Retina (tissue), 1 donor: Measurements from ENCODE around the gene AEN.
A peak's percentile ranks its signal among the peaks of the same experiment; 100 is the strongest.

Experiments used
- DNase-seq: peaks from one replicate; pipeline ENCODE4 v3.0.0-alpha.2; 2016

Gene AEN

GRCh38 chr15:88620995-88621772 lies at the start of gene AEN:
TSS of gene AEN (plus strand) at chr15:88621340. CDS start at chr15:88626210, 4,870 bp downstream.
- DNase-seq = peak; percentile 96

GRCh38 chr15:88571852-88572259 lies 49.3 kb upstream of the AEN start:
- no peak for DNase-seq

- DNase-seq = no peak
Observed at GRCh38 chr15:88574077-88574476, 47.1 kb upstream of the AEN start.

GRCh38 chr15:88574655-88575054 lies 46.5 kb upstream of the AEN start:
- DNase-seq = peak; percentile 77

GRCh38 chr15:88579322-88579721 lies 41.8 kb upstream of the AEN start:
- DNase-seq = no peak

GRCh38 chr15:88580532-88580931 lies 40.6 kb upstream of the AEN start:
- no peak for DNase-seq

- DNase-seq = no peak
Observed at GRCh38 chr15:88586401-88587162, 34.6 kb upstream of the AEN start.

GRCh38 chr15:88590759-88591158 lies 30.4 kb upstream of the AEN start:
- DNase-seq = no peak

GRCh38 chr15:88591384-88591783 lies 29.8 kb upstream of the AEN start:
- no peak for DNase-seq

GRCh38 chr15:88603885-88604284 lies 17.3 kb upstream of the AEN start:
- DNase-seq = no peak

GRCh38 chr15:88604381-88605188 lies 16.6 kb upstream of the AEN start:
- DNase-seq = peak; percentile 84

GRCh38 chr15:88605189-88606069 lies 15.7 kb upstream of the AEN start:
- peak; percentile 78 for DNase-seq

- peak; percentile 30 for DNase-seq
Observed at GRCh38 chr15:88606070-88606794, 14.9 kb upstream of the AEN start.

GRCh38 chr15:88607951-88608350 lies 13.2 kb upstream of the AEN start:
- DNase-seq = no peak

- DNase-seq = no peak
Observed at GRCh38 chr15:88608607-88609181, 12.4 kb upstream of the AEN start.

- DNase-seq = no peak
Observed at GRCh38 chr15:88609344-88610090, 11.6 kb upstream of the AEN start.

GRCh38 chr15:88610701-88611231 lies 10.4 kb upstream of the AEN start:
- DNase-seq = peak; percentile 58

- DNase-seq = no peak
Observed at GRCh38 chr15:88612186-88612796, 8.8 kb upstream of the AEN start.

- no peak for DNase-seq
Observed at GRCh38 chr15:88613074-88613944, 7.8 kb upstream of the AEN start.
